ENCODE measurements around the gene RCAN1. TPM values are rescaled to one million over a fixed set of nuclear protein-coding genes. Genes with fewer than 3 reads are reported as not detected.

The RCAN1 gene
- total and polyA plus RNA-seq, 2 of the 13 experiments (the other 11 are each of a cell fraction or from before 2014, with no cell fraction given), result 9.4 to 34.1 TPM

- TF ChIP-seq ZBED4 (CRISPR knock-in tag; IDR thresholded peaks at IDR 0.05; ENCODE audit: borderline replicate concordance) (no peak), ARID4A (CRISPR knock-in tag; IDR thresholded peaks at IDR 0.05; ENCODE audit: borderline replicate concordance) (no peak), FOSL1 (CRISPR knock-in tag; IDR thresholded peaks at IDR 0.05; ENCODE audit: borderline replicate concordance) (no peak), CERS6 (CRISPR knock-in tag; IDR thresholded peaks at IDR 0.05) (no peak), ZNF136 (CRISPR knock-in tag; IDR thresholded peaks at IDR 0.05; ENCODE audit: low read depth) (no peak), FOXJ3 (CRISPR knock-in tag; IDR thresholded peaks at IDR 0.05; ENCODE audit: borderline replicate concordance) (no peak)
Measured at GRCh38 chr21:34519016-34519415, 95.9 kb downstream of the RCAN1 start (continued).

Data from HepG2 (cell line).